ENCODE measurements around the gene ACSM6.
"Not testable (repeated sequence)": the region's sequence is repeated elsewhere in the genome, so short reads cannot be mapped to it uniquely, and the experiment has no call there.

Gene ACSM6

GRCh38 chr10:95217476-95217875 lies 23.4 kb downstream of the ACSM6 start:
- no peaks in the 10 kb centered on the region for H3K36me3 ChIP-seq (replicated peaks; ENCODE audit: insufficient read depth, low read length)
- no peak for DNase-seq
- no peak overlapping the region for H3K9ac ChIP-seq (ENCODE audit: low read length)
- no peaks in the 10 kb centered on the region for H3K9me2 ChIP-seq (replicated peaks; ENCODE audit: insufficient read depth, low read length)
- no peak for TF ChIP-seq CTCF (IDR thresholded peaks at IDR 0.05; ENCODE audit: low read length)
- TF ChIP-seq EZH2 (optimal IDR thresholded peaks at IDR 0.05; ENCODE audit: low read depth, low read length): no peak
- no peak for TF ChIP-seq EZH2phosphoT487 (IDR thresholded peaks at IDR 0.05; ENCODE audit: low read length)
- H3K27me3 ChIP-seq (replicated peaks; ENCODE audit: insufficient read depth, low read length): no peaks in the 10 kb centered on the region
- no peaks in the 10 kb centered on the region for H3K4me1 ChIP-seq (ENCODE audit: low read length)
- no peaks in the 10 kb centered on the region for H3K79me2 ChIP-seq (ENCODE audit: low read length)
- H3F3A ChIP-seq (ENCODE audit: insufficient read depth, low read length): no peaks in the 10 kb centered on the region
- H2AFZ ChIP-seq (ENCODE audit: low read length): no peak overlapping the region
- no peak overlapping the region for H3K27ac ChIP-seq (ENCODE audit: low read length)
- H3K9me3 ChIP-seq (replicated peaks; ENCODE audit: insufficient read depth, low read length): no peaks in the 10 kb centered on the region
- no peaks in the 10 kb centered on the region for H4K20me1 ChIP-seq (ENCODE audit: insufficient read depth, low read length)
- no peak overlapping the region for H3K4me3 ChIP-seq (ENCODE audit: low read length)
- no peak overlapping the region for H3K4me2 ChIP-seq (ENCODE audit: low read depth, low read length)

DNA sequence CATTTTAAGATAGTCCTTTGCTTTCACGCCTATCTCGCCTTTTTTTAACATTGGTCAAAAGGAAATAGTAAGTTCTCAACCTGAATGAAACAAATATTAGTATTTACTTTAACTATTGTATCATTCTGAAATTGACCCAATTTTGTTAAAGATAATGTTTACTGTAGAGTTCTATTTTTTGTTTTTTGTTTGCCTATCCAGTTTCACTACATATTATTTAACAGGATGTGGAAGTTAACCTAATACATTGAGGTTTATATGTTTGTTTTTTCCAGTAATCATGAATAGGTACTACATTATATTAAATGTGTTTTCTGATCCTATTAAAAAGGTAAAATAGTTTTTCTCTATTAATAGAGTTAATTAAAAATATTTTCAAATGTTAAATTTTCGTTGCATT lies 26.5 kb downstream of the ACSM6 start:
- Histone ChIP-seq H3K4me3 (ENCODE audit: low read length) (no peak overlapping the region), H3K27ac (ENCODE audit: low read length) (no peak overlapping the region), H4K20me1 (ENCODE audit: insufficient read depth, low read length) (no peaks in the 10 kb centered on the region), H2AFZ (ENCODE audit: low read length) (no peak overlapping the region), H3K36me3 (replicated peaks; ENCODE audit: insufficient read depth, low read length) (no peaks in the 10 kb centered on the region), H3K27me3 (replicated peaks; ENCODE audit: insufficient read depth, low read length) (no peaks in the 10 kb centered on the region), H3K9me2 (replicated peaks; ENCODE audit: insufficient read depth, low read length) (no peaks in the 10 kb centered on the region), H3K4me1 (ENCODE audit: low read length) (no peaks in the 10 kb centered on the region), H3K79me2 (ENCODE audit: low read length) (no peaks in the 10 kb centered on the region), H3K9ac (ENCODE audit: low read length) (no peak overlapping the region), H3K9me3 (replicated peaks; ENCODE audit: insufficient read depth, low read length) (no peaks in the 10 kb centered on the region), H3K4me2 (ENCODE audit: low read depth, low read length) (no peak overlapping the region), H3F3A (ENCODE audit: insufficient read depth, low read length) (no peaks in the 10 kb centered on the region)
- TF ChIP-seq EZH2phosphoT487 (IDR thresholded peaks at IDR 0.05; ENCODE audit: low read length): no peak
- no peak for TF ChIP-seq EZH2 (optimal IDR thresholded peaks at IDR 0.05; ENCODE audit: low read depth, low read length)
- no peak for DNase-seq

DNA sequence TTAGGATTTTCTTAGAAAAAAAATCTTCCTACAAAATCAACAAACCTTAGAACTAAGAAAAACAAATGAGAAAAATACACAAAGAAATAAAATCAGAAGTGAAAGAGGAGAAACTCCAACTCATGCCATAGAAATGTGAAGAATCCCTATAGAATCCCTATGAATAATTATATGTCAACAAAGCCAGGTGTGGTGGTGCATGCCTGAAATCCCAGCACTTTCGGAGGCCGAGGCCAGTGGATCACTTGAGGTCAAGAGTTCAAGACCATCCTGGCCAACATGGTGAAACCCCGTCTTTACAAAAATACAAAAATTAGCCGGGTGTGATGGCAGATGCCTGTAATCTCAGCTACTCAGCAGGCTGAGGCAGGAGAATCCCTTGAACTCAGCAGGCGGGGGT lies 27.1 kb downstream of the ACSM6 start:
- H3K4me1 ChIP-seq (ENCODE audit: low read length): no peaks in the 10 kb centered on the region
- H3K4me2 ChIP-seq (ENCODE audit: low read depth, low read length): no peak overlapping the region
- H3K9me2 ChIP-seq (replicated peaks; ENCODE audit: insufficient read depth, low read length): no peaks in the 10 kb centered on the region
- H3F3A ChIP-seq (ENCODE audit: insufficient read depth, low read length): no peaks in the 10 kb centered on the region
- no peak overlapping the region for H3K9ac ChIP-seq (ENCODE audit: low read length)
- DNase-seq: no peak
- no peaks in the 10 kb centered on the region for H3K36me3 ChIP-seq (replicated peaks; ENCODE audit: insufficient read depth, low read length)
- H3K79me2 ChIP-seq (ENCODE audit: low read length): no peaks in the 10 kb centered on the region
- no peak overlapping the region for H3K27ac ChIP-seq (ENCODE audit: low read length)
- H3K27me3 ChIP-seq (replicated peaks; ENCODE audit: insufficient read depth, low read length): no peaks in the 10 kb centered on the region
- no peaks in the 10 kb centered on the region for H3K9me3 ChIP-seq (replicated peaks; ENCODE audit: insufficient read depth, low read length)
- no peaks in the 10 kb centered on the region for H4K20me1 ChIP-seq (ENCODE audit: insufficient read depth, low read length)
- no peak overlapping the region for H2AFZ ChIP-seq (ENCODE audit: low read length)
- TF ChIP-seq EZH2 (optimal IDR thresholded peaks at IDR 0.05; ENCODE audit: low read depth, low read length) (no peak), EZH2phosphoT487 (IDR thresholded peaks at IDR 0.05; ENCODE audit: low read length) (no peak), CTCF (IDR thresholded peaks at IDR 0.05; ENCODE audit: low read length) (no peak)
- H3K4me3 ChIP-seq (ENCODE audit: low read length): no peak overlapping the region

- Histone ChIP-seq H3K36me3 (replicated peaks; ENCODE audit: insufficient read depth, low read length) (no peaks in the 10 kb centered on the region), H4K20me1 (ENCODE audit: insufficient read depth, low read length) (no peaks in the 10 kb centered on the region), H3K9me3 (replicated peaks; ENCODE audit: insufficient read depth, low read length) (no peaks in the 10 kb centered on the region), H3K27me3 (replicated peaks; ENCODE audit: insufficient read depth, low read length) (no peaks in the 10 kb centered on the region), H3F3A (ENCODE audit: insufficient read depth, low read length) (no peaks in the 10 kb centered on the region), H3K4me1 (ENCODE audit: low read length) (no peaks in the 10 kb centered on the region), H3K27ac (ENCODE audit: low read length) (no peak overlapping the region), H3K4me3 (ENCODE audit: low read length) (no peak overlapping the region), H3K79me2 (ENCODE audit: low read length) (no peaks in the 10 kb centered on the region), H3K9me2 (replicated peaks; ENCODE audit: insufficient read depth, low read length) (no peaks in the 10 kb centered on the region), H3K9ac (ENCODE audit: low read length) (no peak overlapping the region), H2AFZ (ENCODE audit: low read length) (no peak overlapping the region), H3K4me2 (ENCODE audit: low read depth, low read length) (no peak overlapping the region)
- no peak for TF ChIP-seq EZH2 (optimal IDR thresholded peaks at IDR 0.05; ENCODE audit: low read depth, low read length)
- DNase-seq: no peak
Measured at GRCh38 chr10:95225136-95225535, 31.1 kb downstream of the ACSM6 start.

GRCh38 chr10:95228934-95229723 lies 35.1 kb downstream of the ACSM6 start:
- H3K27ac ChIP-seq (ENCODE audit: low read length); H3F3A ChIP-seq (ENCODE audit: insufficient read depth, low read length); H3K9ac ChIP-seq (ENCODE audit: low read length): not testable (repeated sequence)

More at GRCh38 chr10:95228934-95229723, 35.1 kb downstream of the ACSM6 start:
- H3K79me2 ChIP-seq (ENCODE audit: low read length); H3K9me3 ChIP-seq (replicated peaks; ENCODE audit: insufficient read depth, low read length); H3K4me3 ChIP-seq (ENCODE audit: low read length); H3K4me1 ChIP-seq (ENCODE audit: low read length); H3K9me2 ChIP-seq (replicated peaks; ENCODE audit: insufficient read depth, low read length); H2AFZ ChIP-seq (ENCODE audit: low read length); H3K27me3 ChIP-seq (replicated peaks; ENCODE audit: insufficient read depth, low read length); H3K4me2 ChIP-seq (ENCODE audit: low read depth, low read length); H4K20me1 ChIP-seq (ENCODE audit: insufficient read depth, low read length); DNase-seq; H3K36me3 ChIP-seq (replicated peaks; ENCODE audit: insufficient read depth, low read length): not testable (repeated sequence)
